DMS153 treated with DMSO at 0.1 percent for 48 hours (cell line): ENCODE measurements around the gene LRCH1.
"Not testable (repeated sequence)": the region's sequence is repeated elsewhere in the genome, so short reads cannot be mapped to it uniquely, and the experiment has no call there.

Experiments
- DNase-seq: peaks from one replicate; lab custom pipeline; 2025; ENCODE audit not compliant: unreplicated experiment; lab: John Stamatoyannopoulos, UW

The LRCH1 gene

DNA sequence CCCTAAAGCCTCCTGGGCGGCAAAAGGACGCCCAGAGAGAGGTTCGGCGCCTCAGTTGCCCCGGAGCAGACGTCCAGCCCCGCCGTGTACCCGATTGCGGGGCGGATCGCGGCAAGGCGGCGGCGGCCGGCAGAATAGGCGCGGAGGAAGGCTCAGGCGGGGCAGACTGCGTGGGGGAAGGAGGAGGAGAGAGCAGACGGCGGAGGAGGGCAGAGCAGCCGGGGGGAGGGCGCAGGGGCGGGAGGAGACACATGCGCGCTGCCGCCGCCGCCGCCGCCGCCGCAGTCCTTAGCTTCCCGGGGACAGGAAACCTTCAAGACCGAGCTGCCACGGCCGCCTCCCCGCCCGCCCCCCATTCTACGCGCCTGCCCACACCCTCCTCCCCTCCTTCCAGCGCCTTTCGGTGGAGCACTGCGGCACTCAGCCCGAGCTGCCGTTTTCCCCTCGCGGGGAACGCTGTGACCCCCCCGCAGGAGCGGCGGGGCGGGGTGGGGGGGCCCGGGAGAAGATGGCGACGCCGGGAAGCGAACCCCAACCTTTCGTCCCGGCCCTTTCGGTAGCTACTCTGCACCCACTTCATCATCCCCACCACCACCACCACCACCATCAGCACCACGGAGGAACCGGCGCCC, at the start of gene LRCH1:
Gene LRCH1, plus strand, starts transcription at position 282 of the 632 bp plus-strand sequence. Its CDS starts 227 bp downstream, at position 509.
- peak; percentile 70 for DNase-seq

DNA sequence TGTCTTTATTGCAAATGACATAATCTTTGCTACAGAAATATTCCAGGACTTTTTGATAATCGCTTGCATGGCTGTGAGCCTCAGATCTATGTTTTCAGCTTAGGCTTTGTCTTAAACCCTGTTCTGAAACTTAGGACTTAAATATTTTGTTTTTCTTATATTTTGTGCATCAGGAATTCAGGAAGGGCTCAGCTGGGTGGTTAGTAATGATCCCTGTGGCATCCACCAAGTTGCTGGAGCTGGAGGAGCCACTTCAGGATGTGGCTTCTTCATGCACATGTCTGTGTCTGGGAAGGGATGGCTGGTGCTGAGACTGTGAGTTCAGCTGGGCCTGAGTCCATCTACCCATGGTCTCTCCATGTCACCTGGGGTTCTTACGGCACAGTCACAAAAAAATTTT, 48.9 kb upstream of the LRCH1 start:
- no peak for DNase-seq

DNA sequence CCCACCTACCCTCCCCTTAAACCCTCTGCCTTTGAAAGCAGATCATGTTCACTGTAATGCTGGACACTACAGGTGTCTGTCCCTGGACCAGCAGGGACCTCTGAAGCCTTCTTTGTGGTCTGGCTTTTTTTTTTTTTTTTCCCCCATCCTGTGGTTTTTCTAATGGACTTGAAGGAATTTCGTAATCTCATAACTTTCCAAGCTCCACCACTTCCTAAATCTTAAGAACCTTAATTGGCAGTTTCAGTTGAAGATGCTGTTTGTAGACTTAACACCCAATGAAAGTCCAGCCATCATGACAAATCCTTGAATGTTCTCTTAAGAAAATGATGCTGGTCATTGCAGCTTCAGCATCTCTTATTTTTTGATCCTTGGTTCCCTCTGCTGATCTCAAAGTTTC, 45.0 kb upstream of the LRCH1 start:
- DNase-seq: no peak

DNA sequence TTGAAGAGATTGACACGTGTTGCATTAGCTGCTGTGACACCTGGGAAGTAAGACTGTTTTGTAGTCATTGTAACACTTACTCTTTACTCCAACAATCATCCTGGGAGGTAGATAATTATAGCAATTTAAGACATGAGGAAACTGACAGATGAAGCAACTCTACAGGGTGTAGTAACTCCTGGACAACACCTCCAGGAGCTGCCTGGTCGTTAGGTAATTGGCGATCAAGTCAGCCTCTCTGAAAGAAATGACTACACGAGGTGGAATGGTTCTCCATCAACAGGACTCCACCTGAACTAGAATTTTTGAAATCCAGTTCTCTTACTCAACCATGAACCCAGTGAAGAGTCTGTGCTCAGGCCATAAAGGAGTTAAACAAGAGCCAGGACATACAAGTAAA, 43.0 kb upstream of the LRCH1 start:
- DNase-seq: no peak

DNA sequence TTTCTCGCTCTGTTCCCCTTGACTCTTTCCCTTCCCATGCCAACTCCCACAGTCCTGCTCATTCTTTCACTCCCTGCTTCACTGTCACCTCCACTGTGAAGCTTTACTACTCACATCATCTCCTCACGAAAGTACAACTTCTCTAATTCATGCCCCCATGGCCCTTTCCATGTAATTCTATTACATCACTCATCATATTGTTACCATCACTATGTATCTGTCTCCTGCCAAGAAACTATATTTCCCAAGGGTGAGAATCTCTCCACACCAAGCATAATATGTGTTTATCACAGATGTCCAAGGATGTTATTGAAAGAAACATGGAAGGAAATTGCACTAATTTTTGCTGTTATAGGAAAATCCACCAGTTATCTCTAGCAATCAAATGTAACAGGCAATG, 37.2 kb upstream of the LRCH1 start:
- DNase-seq: no peak

DNA sequence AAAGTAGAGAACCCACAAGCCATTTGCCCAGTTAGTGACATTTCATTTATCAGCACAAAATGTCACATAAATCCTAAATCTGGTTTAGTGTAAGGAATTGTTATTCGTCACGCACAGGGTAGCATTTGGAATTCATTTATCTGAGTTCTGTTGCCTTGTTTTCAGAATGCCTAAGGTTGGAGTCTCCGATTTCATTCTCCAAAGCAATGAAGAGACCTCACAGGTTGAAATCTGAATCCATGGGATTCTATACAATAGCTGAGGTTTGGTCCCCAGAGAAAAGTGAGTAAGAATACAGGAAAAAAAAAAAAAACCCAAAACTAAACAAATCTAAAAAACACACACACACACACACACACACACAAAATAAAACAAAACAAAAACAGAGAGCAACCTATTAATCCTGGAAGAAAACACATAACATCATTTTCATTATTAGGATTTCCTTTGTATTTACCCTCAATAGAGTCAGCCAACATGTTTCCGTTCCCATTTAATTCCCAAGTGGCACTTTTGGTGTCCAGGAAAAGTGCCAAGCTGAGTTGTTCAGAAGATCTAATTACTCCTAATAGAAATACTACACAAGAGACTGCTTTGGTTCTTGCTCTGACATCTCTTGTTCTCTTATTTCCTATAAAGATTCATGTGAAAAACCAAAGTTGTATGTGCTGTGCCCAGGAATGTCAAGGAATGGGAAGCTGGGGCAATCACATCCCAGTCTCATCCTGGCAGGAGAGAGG, 36.2 kb upstream of the LRCH1 start:
- DNase-seq: peak; percentile 41

- DNase-seq: not testable (repeated sequence)
Measured at GRCh38 chr13:46517748-46518147, 35.2 kb upstream of the LRCH1 start.

DNA sequence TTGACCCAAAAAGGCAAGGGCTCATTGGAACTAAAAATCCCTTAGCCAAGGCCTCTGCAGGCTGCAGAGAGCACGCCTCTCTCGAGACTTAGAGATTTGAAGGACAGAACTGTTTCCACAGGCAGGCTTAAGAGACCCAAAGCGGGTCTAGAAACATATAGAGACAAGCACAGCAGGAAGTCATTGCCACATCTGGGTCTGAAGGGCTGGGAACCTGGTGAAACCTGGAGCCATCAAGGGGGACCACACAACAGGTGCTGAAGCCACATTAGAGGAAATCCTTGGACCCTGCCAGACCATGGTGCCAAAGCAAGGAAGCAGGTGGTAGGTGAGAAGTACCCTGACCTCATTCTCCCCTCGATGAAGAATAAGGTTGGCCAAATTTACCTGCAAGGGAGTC, 33.8 kb upstream of the LRCH1 start:
- DNase-seq: no peak

GRCh38 chr13:46520166-46520565, 32.8 kb upstream of the LRCH1 start:
- no peak for DNase-seq

DNA sequence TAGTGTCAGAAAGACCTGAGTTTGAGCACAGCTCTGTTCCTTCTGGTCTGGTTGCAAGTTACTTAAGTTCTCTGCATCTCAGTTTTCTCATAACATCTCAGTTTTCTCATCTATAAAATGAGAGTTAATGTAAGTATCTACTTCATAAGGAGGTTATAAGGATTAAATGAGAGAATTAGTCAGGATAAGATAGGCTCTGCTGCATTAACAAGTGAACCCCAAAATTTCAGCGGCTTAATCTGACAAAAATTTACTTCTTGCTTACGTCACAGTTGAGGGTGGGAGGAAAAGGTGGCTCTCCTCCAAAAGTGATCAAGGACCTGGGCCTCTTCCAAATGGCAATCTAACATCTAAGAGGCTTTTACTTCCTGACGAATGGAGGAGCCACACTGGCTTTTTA, 31.5 kb upstream of the LRCH1 start:
- no peak for DNase-seq

- DNase-seq: no peak
Measured at GRCh38 chr13:46521921-46522747, 30.8 kb upstream of the LRCH1 start.

GRCh38 chr13:46522748-46523030, 30.3 kb upstream of the LRCH1 start:
- DNase-seq: no peak

GRCh38 chr13:46523972-46524752, 28.8 kb upstream of the LRCH1 start:
- DNase-seq: no peak

DNA sequence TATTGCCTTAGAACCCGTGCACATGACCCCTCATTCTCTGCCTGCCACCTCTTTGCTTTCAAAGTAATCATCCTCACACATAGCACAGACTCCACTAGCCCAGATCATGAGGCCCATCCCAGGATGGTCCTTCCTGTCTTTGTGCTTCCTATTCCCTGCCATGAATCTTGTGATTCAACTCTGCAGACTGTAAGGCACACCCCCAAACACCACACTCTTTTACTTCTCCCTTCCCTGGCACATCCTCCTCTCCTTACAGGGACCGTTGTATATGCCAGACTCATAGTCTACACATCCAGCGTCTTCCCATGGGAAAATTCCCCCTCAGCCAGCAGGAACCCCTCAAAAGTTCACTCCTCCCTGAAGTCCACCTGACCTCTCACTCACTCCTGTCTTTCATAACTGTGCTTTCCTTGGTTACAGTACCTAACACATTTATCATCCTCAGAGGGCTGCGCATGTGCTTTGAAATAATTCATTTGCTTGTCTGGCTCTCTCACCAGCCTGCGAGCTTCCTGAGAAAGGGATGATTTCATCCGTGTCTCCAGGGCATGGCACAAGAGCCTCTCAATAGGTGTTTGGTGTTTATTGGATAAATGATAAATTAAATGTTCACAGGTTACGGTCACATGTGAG, 26.8 kb upstream of the LRCH1 start:
- no peak for DNase-seq

DNA sequence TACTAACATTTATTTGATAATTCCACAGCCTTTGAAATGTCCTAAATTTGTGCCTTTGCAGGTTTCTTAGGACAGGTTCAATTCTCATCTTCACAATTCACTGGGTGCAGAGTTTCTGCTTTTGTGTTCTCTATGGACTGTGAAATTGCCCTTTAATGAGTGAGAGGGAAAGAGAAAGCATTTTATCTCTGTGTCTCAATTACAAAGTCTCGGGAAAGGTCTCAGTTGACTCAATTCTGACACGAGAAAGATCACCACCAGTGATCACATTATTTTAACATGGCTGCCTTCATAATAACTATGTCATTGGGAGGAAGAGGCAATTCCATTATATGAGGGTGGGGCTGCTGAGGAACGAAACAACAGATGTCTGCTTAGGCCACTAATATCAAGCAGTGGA, 26.2 kb upstream of the LRCH1 start:
- no peak for DNase-seq

- DNase-seq: no peak
Measured at GRCh38 chr13:46527237-46527636, 25.7 kb upstream of the LRCH1 start.

- no peak for DNase-seq
Measured at GRCh38 chr13:46529216-46529919, 23.6 kb upstream of the LRCH1 start.

- DNase-seq: no peak
Measured at GRCh38 chr13:46530084-46530935, 22.7 kb upstream of the LRCH1 start.

DNA sequence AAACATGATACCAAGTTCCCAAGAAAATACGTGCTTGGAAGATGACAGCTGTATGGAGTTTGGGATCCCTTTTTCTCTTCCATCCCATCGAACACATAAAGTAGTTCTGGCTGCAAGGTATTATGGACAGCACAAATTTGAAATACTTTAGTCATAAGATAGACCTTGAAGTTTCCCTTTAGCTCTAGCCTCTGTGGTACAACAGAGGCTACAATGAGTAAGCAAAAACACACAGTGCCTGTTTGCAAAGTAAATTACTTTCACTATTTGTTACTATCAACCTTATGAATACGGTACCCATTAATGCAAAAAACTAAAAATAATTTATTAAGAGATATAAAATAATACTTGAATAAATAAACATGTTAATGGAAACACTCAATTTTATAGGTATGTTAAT, 21.0 kb upstream of the LRCH1 start:
- DNase-seq: no peak
